Epidermal melanocyte (primary cell): ENCODE results near the gene ODAD4.
"Not testable (repeated sequence)": the region's sequence is repeated elsewhere in the genome, so short reads cannot be mapped to it uniquely, and the experiment has no call there.

Experiments
- DNase-seq: peaks from one replicate; pipeline ENCODE4 v3.0.0; 2011; ENCODE audit warnings: low spot score; ENCODE audit not compliant: insufficient read length

Gene ODAD4

DNA sequence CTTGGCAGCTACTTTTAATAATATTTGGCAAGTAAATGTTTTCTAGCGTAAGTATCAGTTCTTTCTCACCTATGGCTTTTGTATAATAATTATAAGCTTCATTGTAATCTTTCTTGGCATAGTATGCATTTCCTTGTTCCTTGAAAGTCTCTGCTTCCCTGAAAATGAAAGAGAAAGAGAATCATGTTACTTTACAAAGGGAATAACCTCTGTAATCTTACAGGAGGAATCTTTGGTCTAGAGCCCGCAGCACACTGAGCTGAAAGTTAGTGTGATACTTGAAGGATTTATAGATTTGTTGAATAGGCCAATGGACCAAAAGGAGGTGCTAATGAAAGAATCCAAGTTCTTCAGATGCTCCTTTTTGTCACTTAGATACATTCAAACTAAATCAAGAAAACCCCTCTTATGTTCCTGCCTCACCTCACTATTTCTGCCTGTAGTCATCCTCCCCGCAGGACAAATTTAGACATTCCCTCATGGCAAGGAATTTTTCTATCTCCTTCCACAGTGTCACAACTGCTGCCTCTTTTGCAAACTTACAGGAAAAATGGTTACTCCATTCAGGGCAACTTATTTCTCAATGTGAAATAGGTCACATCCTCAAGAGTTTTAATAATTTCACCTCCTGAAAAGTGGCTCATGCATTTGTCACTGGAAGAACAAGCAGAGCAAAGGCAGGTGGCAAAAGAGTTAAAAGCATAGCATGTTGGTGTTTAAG is 70.2 kb downstream of the ODAD4 start:
- DNase-seq = no peak

DNA sequence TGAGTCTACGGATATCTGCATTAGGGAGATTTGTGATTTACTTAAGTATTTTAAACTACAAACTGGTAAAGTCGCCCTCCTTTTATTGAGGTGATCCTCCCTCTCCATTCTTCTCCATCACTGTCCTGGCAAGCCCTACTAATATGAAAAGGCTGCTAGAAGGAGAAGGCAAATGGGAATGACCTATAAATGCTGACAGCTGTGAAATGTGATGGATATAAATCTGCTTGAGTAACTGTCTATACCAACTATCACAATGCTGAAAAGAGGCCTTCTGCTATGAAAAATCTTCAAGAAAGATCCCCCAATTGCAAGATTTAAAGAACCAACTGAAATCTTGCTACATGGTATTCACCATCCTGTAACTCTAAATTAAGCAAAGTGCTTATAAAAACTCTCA is 71.3 kb downstream of the ODAD4 start:
- DNase-seq = no peak

DNA sequence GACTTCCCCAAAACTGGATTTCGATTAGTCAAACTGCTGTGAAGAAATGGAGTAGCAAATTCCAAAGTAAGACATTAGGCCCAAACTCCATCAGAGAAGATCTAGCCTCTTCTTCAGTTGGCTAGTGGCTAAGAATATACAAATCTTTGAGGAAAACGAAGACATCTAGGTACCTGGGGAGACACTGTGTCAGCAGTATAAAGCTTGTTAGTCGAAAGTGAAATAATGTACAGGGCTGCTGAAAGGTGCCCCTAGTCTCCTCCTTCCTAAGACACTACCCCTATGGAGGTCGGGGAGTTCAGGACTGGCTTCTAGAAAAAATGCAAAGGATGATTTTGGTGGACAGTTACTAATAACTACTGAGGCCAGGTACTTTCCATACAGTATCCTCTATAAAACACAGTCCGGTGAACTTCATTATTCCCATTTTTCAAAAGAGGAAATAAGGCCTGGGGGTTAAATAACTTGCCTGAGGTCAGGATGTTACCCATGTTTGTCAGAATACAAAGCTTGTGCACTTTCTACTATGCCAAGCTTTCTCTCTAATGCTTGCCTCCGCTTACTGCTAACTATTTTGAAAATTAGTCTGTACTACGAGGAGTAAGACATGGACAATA is 71.9 kb downstream of the ODAD4 start:
- DNase-seq = no peak

DNA sequence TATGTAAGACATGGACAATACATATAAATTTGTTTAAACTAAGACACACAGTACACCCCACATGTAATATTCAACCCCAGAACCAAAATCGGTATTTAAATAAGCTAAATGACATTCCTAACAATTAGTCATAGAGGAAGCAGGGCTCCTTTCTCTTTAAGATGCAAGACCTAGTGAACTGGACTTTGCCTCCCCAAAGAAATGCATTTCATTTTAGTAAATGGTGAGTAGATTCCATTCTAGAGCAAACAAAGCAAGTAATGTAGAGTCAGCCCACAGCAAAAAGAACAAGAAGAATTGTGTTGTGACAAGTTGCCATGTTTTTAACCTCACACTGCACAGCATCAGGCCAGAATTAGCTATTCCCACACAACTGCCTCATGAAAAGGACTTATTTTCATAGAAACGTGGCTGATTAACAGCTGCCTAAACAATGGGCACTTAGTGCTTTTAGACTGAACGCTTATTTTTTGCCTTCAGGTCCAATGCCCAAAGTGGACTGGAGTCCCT is 72.4 kb downstream of the ODAD4 start:
- DNase-seq = no peak

DNA sequence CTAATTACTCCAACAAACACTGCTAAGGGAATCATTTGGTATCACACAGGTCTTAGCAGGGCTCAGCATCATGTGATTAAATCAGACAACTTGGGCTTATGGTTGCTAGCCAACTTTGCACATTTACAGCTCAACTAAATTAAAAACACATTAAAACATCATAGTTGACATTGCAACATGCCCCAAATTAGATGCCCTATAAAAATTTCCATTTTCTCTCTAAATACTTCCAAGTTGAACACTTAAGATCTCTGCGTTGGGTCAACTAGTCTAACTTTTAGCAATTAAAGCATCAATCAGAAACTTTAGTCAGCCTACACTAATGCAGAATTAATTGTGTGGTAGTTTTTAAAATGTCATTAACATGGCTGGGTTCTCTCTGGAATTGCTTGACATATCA is 74.7 kb downstream of the ODAD4 start:
- DNase-seq = no peak

DNA sequence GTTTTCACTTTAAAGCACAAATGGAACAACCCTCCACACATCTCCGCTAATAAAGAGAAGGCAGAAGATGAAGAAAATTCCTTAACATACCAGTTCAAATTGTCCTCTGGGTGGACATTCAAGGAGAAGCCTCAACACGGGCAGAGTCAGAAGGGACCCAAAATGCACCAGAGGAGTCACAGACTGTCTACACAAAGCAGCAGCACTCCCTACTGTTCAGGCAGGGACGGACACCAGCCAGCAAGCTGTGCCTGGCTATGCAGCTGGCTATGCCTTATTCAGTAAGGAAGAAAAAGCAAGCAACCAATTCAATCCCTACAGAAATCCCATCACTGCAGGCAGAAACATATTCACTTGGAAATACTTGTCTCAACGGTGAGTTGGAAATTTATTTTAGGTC is 78.8 kb downstream of the ODAD4 start:
- no peak for DNase-seq

DNA sequence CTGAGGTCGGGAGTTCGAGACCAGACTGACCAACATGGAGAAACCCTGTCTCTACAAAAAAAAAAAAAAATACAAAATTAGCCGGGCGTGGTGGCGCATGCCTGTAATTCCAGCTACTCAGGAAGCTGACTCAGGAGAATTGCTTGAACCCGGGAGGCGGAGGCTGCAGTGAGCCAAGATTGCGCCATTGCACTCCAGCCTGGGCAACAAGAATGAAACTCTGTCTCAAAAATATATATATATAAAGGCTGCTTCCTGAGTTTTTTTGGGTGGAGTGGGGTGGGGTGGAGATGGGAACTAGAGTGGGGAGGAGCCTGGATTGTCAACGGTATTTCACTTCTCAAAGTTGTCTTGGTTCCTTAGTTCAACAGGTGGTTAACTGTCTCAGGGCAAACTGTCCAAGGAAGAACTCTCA is 79.9 kb downstream of the ODAD4 start:
- not testable (repeated sequence) for DNase-seq

DNA sequence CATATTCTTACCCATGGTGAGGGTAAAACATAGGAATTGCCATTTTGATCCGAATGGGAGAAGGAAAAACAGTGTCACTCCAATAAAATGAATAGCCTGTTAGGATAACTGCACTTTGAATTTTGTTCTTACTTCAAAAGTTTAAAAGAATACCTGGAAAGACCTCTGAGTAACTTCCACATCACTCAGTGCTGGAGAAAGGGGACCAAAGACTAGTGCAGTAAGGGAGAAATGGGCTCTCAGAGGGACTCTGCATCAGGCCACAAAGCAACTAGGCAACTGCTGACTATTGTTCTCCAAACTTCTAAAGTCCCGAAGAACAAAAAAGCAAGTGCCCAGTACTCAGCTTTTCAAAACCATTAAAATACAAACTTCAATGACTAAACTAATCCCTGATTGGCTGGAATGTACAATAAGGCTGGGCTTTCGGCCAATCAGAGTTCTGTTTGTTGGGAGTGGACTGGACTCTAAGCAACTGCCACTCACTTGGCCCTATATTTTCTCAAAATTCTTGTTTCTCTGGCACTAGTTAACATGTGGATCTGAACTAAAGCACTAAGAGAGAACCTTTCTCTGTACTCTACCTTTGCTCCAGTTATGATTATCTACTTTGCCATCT is 80.6 kb downstream of the ODAD4 start:
- DNase-seq = no peak

DNA sequence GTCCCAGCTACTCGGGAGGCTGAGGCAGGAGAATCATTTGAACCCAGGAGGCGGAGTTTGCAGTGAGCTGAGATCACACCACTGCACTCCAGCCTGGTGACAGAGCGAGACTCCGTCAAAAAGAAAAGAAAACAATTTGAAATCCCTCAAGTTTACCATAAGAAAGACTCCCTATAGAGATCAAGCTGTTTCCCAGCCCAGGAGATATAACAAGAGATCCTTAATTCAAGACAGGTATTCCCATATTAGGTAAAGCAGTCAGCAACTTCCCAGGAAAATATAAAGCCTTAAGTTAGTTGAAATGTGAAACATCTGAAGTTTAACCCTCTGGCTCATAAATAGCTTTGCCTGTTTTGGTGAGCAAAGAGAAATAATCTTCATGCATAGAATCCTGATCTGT is 81.9 kb downstream of the ODAD4 start:
- not testable (repeated sequence) for DNase-seq

DNA sequence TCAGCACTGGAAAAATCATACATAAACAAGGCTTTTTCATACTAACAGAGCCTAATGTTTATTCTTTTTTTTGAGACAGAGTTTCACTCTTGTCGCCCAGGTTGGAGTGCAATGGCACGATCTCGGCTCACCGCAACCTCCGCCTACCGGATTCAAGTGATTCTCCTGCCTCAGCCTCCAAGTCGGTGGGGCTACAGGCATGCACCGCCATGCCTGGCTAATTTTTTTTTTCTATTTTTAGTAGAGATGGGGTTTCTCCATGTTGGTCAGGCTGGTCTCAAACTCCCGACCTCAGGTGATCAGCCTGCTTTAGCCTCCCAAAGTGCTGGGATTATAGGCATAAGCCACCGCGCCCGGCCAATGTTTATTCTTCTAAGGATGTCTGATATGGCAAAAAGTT is 83.3 kb downstream of the ODAD4 start:
- not testable (repeated sequence) for DNase-seq
